SH-SY5Y (cell line): ENCODE measurements around the gene RFTN2.

Experiments
- GATA2 ChIP-seq: IDR thresholded peaks from 2 replicates; pipeline ENCODE4 v1.6.1; 2011; ENCODE audit warnings: mild to moderate bottlenecking, low read depth, low read length
- GATA3 ChIP-seq: IDR thresholded peaks from 2 replicates; pipeline ENCODE4 v1.6.1; 2011; ENCODE audit warnings: low read depth, mild to moderate bottlenecking, low read length, moderate library complexity

DNA sequence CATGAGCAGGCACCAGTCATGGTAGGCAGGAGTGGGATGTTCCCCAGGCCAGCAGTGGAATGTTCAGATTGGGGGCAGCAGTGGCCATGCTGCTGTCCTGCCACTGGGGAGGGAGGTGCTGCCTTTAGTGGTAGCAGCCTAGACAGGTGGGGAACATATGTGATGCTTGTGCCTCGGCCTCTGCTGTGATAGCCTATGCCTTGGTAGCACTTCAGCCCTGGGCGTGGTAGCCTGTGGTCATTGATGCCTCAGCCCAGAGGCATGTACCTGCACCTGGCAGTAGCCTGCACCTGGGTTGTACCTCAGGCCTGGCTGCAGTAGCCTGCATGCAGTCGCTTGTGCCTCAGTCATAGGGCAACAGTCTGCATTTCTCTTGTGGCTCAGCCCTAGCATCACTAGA is 7.1 kb downstream of the RFTN2 start:
- TF ChIP-seq GATA3 (no peak), GATA2 (no peak)
